ENCODE results near the gene DLG4.

The DLG4 gene

GRCh38 chr17:7262192-7262934 lies 42.7 kb upstream of the DLG4 start, which contains the start of gene CLDN7:
Gene CLDN7, minus strand, starts transcription at chr17:7262478. Its CDS starts 435 bp downstream, at chr17:7262043.
- Histone ChIP-seq H3K4me1 (peaks cover 15% of the 10 kb centered on the region), H3K27ac (peak within 1 kb of the TSS; percentile 99), H3K9me3 (ENCODE audit: control insufficient read depth, low read length) (no peaks in the 10 kb centered on the region), H3K4me2 (ENCODE audit: low read length) (peak within 1 kb of the TSS; percentile 99), H3K4me3 (ENCODE audit: low read depth, low read length) (peak within 1 kb of the TSS; percentile 83), H2AFZ (peak within 1 kb of the TSS; percentile 97), H3K27me3 (ENCODE audit: control insufficient read depth, insufficient read depth, low read length) (no peaks in the 10 kb centered on the region), H3K79me2 (peaks cover 11% of the 10 kb centered on the region), H3K9ac (peak within 1 kb of the TSS; percentile 99), H3K36me3 (ENCODE audit: control insufficient read depth, insufficient read depth, low read length) (no peaks in the 10 kb centered on the region)
- peak; percentile 77 for TF ChIP-seq CTCF (IDR thresholded peaks at IDR 0.05)

GRCh38 chr17:7261379-7262191 lies 41.9 kb upstream of the DLG4 start:
- Histone ChIP-seq H3K36me3 (ENCODE audit: control insufficient read depth, insufficient read depth, low read length) (no peaks in the 10 kb centered on the region), H3K4me1 (peaks cover 15% of the 10 kb centered on the region), H3K4me2 (ENCODE audit: low read length) (peak overlapping the region; percentile 99), H2AFZ (peak overlapping the region; percentile 97), H3K9me3 (ENCODE audit: control insufficient read depth, low read length) (no peaks in the 10 kb centered on the region), H3K79me2 (peaks cover 11% of the 10 kb centered on the region), H3K4me3 (ENCODE audit: low read depth, low read length) (peak overlapping the region; percentile 83), H3K27me3 (ENCODE audit: control insufficient read depth, insufficient read depth, low read length) (no peaks in the 10 kb centered on the region), H3K9ac (peak overlapping the region; percentile 99), H3K27ac (peak overlapping the region; percentile 99)
- no peak for TF ChIP-seq CTCF (IDR thresholded peaks at IDR 0.05)

- Histone ChIP-seq H3K4me1 (peaks cover 15% of the 10 kb centered on the region), H3K27me3 (ENCODE audit: control insufficient read depth, insufficient read depth, low read length) (no peaks in the 10 kb centered on the region), H3K9ac (peak overlapping the region; percentile 99), H3K79me2 (peaks cover 11% of the 10 kb centered on the region), H3K4me3 (ENCODE audit: low read depth, low read length) (peak overlapping the region; percentile 83), H3K9me3 (ENCODE audit: control insufficient read depth, low read length) (no peaks in the 10 kb centered on the region), H3K27ac (peak overlapping the region; percentile 99), H2AFZ (peak overlapping the region; percentile 97), H3K4me2 (ENCODE audit: low read length) (peak overlapping the region; percentile 99), H3K36me3 (ENCODE audit: control insufficient read depth, insufficient read depth, low read length) (no peaks in the 10 kb centered on the region)
- no peak for TF ChIP-seq CTCF (IDR thresholded peaks at IDR 0.05)
Observed at GRCh38 chr17:7260651-7261378, 41.2 kb upstream of the DLG4 start.

GRCh38 chr17:7260151-7260550 lies 40.5 kb upstream of the DLG4 start:
- Histone ChIP-seq H3K4me1 (peaks cover 15% of the 10 kb centered on the region), H3K36me3 (ENCODE audit: control insufficient read depth, insufficient read depth, low read length) (no peaks in the 10 kb centered on the region), H2AFZ (no peak overlapping the region), H3K9me3 (ENCODE audit: control insufficient read depth, low read length) (no peaks in the 10 kb centered on the region), H3K9ac (no peak overlapping the region), H3K4me3 (ENCODE audit: low read depth, low read length) (peak overlapping the region; percentile 83), H3K27me3 (ENCODE audit: control insufficient read depth, insufficient read depth, low read length) (no peaks in the 10 kb centered on the region), H3K79me2 (peaks cover 11% of the 10 kb centered on the region), H3K4me2 (ENCODE audit: low read length) (peak overlapping the region; percentile 99), H3K27ac (peak overlapping the region; percentile 99)
- TF ChIP-seq CTCF (IDR thresholded peaks at IDR 0.05) = no peak
